Activated CD4-positive, alpha-beta T cell treated with anti-CD3 and anti-CD28 coated beads, Interleukin-2, amount 10 ng/mL, durations not matched to agents 7 days and 5 days (primary cell): ENCODE measurements around the gene GABRB2. TPM values are rescaled to one million over a fixed set of nuclear protein-coding genes. Genes with fewer than 3 reads are reported as not detected.

Experiments used
- CTCF ChIA-PET: fragments of 350-600 bp; sonication (Branson Sonifier 250); formaldehyde crosslinking; loops from one replicate; lab custom pipeline; 2021; ENCODE audit warnings: antibody characterized with exemption; lab: Charles Lee
- POLR2A ChIA-PET: fragments of 350-600 bp; sonication (Branson Sonifier 250); formaldehyde crosslinking; loops from one replicate; lab custom pipeline; 2021; ENCODE audit warnings: antibody characterized with exemption; lab: Charles Lee
- DNase-seq: peaks from one replicate; pipeline ENCODE4 v3.0.0-alpha.2; 2020
- H3K27ac Mint-ChIP-seq: one replicate; pipeline ENCODE4 v1.8.0; 2021; ENCODE audit warnings: mild to moderate bottlenecking, moderate library complexity, mixed read lengths
- H3K27me3 Mint-ChIP-seq: one replicate; pipeline ENCODE4 v1.8.0; 2021; ENCODE audit warnings: mixed read lengths
- H3K36me3 Mint-ChIP-seq: one replicate; pipeline ENCODE4 v1.8.0; 2021; ENCODE audit warnings: low read depth, mixed read lengths
- H3K4me1 Mint-ChIP-seq: one replicate; pipeline ENCODE4 v1.8.0; 2021; ENCODE audit warnings: mixed read lengths
- H3K4me3 Mint-ChIP-seq: one replicate; pipeline ENCODE4 v1.8.0; 2021; ENCODE audit warnings: mild to moderate bottlenecking, moderate library complexity, mixed read lengths
- H3K9me3 Mint-ChIP-seq: one replicate; pipeline ENCODE4 v1.8.0; 2021; ENCODE audit warnings: mixed read lengths
- total RNA-seq, 2 experiments: library from RNA; stranded (reverse); gene quantifications; one replicate each; pipeline ENCODE4 v1.2.3, GENCODE V29; 2021

GABRB2 gene
- total RNA-seq, result not detected

DNA sequence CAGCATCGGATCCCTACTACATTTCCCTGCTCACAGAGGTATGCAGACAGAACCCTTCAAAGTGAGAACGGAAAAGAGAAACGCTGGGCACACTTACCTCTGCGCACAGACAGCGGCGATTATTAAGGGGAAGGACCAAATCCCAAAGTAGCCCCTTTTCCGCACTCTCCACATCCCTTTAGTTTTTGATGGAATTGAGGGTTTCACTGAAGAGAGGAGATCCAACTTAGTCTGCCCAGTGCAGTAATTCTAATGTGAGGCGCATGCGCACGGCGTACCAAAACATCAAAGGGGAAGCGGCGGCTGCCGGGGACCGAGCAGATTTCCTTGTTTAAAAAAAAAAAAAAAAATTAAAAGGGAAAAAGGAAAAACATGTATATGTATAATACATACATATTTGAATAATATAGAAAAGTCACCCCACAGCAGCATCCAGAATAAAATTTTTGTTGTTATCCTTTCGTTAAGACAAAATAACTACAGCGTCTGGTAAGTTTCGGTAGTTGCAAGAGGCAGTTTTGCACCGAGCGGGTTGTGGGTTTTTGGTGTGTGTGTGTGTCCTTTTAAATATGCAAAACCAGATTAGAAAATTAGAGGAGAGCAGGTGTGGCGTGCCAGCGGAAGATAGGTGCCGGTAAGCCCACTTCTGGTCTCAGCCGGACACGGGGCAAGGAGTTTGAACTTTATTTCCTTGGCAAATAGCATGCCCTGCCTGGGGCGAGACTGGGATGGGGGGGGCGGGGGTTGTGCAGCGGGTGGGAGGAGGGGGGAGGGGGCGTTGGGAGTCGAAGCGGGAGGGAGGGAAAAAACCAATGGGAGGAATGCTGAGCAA lies at the start of gene GABRB2:
Gene GABRB2 (minus strand): TSS at position 256 of the 832 bp plus-strand sequence. CDS start 82 bp downstream, at position 174.
- H3K27me3 Mint-ChIP-seq, result peaks cover 54% of the 10 kb centered on the region
- H3K27ac Mint-ChIP-seq, result no peak within 1 kb of the TSS
- CTCF ChIA-PET, result no interaction called here

DNA sequence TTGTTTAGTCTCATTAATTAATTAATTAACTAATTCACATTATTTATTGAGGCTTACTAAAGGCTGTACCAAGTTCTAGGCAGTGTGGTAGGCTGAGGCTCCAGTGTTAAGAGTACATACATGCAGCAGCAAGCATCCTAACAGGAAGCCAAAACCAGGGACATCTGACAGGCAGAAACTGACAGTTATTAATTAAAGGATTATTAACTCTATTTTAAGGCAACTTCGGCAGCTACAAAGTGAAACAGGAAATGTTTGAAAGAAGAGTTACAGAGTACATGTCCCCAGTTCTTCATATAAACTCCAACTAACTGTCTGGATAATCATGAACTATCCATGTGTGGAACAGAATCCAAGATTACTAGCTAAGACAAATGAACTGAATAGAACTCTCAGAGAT lies 39.3 kb upstream of the GABRB2 start:
- Mint-ChIP-seq H3K36me3 (no peaks in the 10 kb centered on the region), H3K4me1 (no peaks in the 10 kb centered on the region), H3K27ac (no peak overlapping the region), H3K27me3 (no peaks in the 10 kb centered on the region), H3K9me3 (peaks cover 2% of the 10 kb centered on the region), H3K4me3 (no peak overlapping the region)
- CTCF ChIA-PET, result no interaction called here
- DNase-seq, result no peak
- POLR2A ChIA-PET, result no interaction called here

More for the DNA sequence above, at the start of gene GABRB2:
- POLR2A ChIA-PET, result no interaction called here
- H3K4me1 Mint-ChIP-seq, result peaks cover 11% of the 10 kb centered on the region
- H3K36me3 Mint-ChIP-seq, result no peaks in the 10 kb centered on the region
- H3K9me3 Mint-ChIP-seq, result no peaks in the 10 kb centered on the region
- peak within 1 kb of the TSS; percentile 70 for H3K4me3 Mint-ChIP-seq
- DNase-seq, result peak; percentile 30

DNA sequence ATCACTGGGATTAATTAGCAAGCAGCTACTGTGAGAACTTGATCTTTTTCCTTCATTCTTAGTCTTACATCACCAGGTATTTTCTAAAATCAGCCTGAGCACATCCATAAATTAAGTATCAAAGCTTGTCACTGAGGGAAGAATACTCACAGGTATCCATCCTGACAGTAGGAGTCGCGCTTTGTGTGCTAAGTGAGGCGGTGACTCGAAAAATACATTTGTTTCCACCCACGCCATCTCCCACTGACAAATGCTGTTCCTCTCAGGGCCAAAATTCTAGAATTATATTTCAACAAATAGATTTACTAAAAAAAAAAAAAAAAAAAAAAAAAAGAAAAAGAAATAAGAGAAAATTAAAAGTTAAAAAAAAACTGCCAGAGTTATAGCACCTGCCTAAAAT lies 34.1 kb upstream of the GABRB2 start:
- no peak for DNase-seq
- Mint-ChIP-seq H3K9me3 (no peaks in the 10 kb centered on the region), H3K4me1 (no peaks in the 10 kb centered on the region), H3K27ac (no peak overlapping the region), H3K27me3 (no peaks in the 10 kb centered on the region), H3K36me3 (no peaks in the 10 kb centered on the region), H3K4me3 (no peak overlapping the region)
- ChIA-PET POLR2A (no interaction called here), CTCF (no interaction called here)

DNA sequence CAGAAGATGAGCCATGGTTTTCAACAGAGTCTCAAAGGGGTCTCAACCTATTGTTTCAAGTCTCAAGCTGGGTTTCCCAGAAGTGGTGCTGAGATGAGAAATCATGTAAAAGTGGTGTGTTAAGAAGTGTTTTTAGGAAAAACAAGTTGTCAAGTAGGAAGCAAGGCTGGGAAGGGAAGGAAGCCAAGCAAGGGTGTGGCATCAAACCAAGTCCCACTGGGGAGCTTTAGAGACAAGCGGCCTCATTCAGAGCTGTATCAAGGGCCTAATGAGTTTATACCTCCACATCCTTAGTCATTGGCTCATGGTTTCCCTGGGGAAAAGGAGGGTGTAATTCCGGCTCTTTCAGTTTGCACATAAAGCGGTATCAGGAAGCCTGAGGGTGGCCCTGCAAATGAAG lies 26.4 kb upstream of the GABRB2 start:
- Mint-ChIP-seq H3K36me3 (no peaks in the 10 kb centered on the region), H3K27me3 (no peaks in the 10 kb centered on the region)

DNA sequence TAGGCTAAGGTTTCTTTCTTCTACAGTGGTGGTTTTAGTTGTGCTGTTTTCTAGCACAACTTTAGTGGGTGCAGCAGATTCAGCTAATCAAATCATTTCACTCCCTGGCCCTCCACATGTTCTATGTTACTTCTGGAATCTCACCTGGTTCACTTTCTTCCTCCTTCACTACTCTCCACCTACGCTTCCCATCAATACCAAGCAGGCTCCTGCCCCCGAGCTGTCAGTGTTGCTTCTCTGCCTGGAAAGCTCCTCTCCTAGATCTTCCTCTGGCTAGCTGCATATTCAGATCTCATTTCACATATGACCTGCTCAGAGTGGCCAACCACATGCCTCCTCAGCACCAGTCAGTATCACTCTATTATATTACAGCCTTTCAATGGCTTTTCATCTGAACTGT lies 19.6 kb upstream of the GABRB2 start:
- Mint-ChIP-seq H3K4me1 (no peaks in the 10 kb centered on the region), H3K4me3 (no peak overlapping the region), H3K9me3 (no peaks in the 10 kb centered on the region), H3K27ac (no peak overlapping the region), H3K36me3 (no peaks in the 10 kb centered on the region), H3K27me3 (no peaks in the 10 kb centered on the region)
- no peak for DNase-seq
- CTCF ChIA-PET, result no interaction called here
- POLR2A ChIA-PET, result no interaction called here

More for the DNA sequence above, 26.4 kb upstream of the GABRB2 start:
- H3K4me3 Mint-ChIP-seq, result no peak overlapping the region
- no peak overlapping the region for H3K27ac Mint-ChIP-seq
- CTCF ChIA-PET, result no interaction called here
- H3K4me1 Mint-ChIP-seq, result no peaks in the 10 kb centered on the region
- no peaks in the 10 kb centered on the region for H3K9me3 Mint-ChIP-seq
- POLR2A ChIA-PET, result no interaction called here
- DNase-seq, result no peak

DNA sequence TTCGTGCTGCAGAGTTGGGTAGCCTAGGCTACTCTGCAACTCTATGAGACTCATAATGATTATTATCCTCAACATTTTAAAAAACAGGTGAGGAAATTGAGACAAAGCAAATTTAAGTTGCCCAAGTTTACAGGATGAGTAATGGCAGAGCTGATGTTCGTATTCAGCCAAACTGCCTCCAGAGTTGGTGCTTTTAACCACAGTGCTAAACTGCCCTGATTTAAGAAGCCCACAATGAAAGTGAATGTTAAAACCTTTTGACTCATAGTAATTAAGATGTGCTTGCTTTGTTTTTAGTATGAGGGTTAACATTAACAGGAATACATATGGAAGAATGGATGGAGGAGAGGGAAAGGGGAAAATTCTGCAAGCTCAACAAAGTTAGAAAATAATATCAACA lies 15.9 kb upstream of the GABRB2 start:
- Mint-ChIP-seq H3K27ac (no peak overlapping the region), H3K4me1 (no peaks in the 10 kb centered on the region), H3K36me3 (no peaks in the 10 kb centered on the region), H3K27me3 (no peaks in the 10 kb centered on the region), H3K9me3 (no peaks in the 10 kb centered on the region), H3K4me3 (no peak overlapping the region)
- ChIA-PET CTCF (no interaction called here), POLR2A (no interaction called here)
- no peak for DNase-seq

DNA sequence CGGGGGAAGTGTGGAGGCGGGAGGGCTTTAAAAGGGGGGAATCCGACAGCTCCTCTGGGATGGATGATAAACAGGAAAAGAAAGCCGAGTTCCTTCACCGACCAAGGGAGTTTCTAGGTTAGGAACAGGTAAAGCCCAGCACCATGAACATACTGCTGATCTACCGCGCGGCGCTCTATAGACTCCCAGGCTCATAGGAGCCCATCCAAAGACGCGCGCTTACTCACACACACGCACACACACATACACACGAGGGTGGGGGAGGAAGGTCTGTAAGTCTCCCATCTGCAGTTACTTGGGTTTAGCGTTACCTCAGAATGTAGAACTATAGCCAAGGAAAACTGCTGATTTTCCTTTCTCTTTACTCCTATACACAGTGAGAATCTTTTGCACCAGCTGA lies 2.6 kb upstream of the GABRB2 start:
- Mint-ChIP-seq H3K27ac (no peak overlapping the region), H3K36me3 (no peaks in the 10 kb centered on the region), H3K4me1 (peaks cover 11% of the 10 kb centered on the region), H3K27me3 (peaks cover 51% of the 10 kb centered on the region), H3K4me3 (no peak overlapping the region), H3K9me3 (peaks cover 2% of the 10 kb centered on the region)
- ChIA-PET POLR2A (no interaction called here), CTCF (interaction anchor here (1.3 kb wide), 1 partner anchor 13 kb away, joined by 3 read pairs; no protein-coding TSS in a partner anchor)
- DNase-seq, result no peak

DNA sequence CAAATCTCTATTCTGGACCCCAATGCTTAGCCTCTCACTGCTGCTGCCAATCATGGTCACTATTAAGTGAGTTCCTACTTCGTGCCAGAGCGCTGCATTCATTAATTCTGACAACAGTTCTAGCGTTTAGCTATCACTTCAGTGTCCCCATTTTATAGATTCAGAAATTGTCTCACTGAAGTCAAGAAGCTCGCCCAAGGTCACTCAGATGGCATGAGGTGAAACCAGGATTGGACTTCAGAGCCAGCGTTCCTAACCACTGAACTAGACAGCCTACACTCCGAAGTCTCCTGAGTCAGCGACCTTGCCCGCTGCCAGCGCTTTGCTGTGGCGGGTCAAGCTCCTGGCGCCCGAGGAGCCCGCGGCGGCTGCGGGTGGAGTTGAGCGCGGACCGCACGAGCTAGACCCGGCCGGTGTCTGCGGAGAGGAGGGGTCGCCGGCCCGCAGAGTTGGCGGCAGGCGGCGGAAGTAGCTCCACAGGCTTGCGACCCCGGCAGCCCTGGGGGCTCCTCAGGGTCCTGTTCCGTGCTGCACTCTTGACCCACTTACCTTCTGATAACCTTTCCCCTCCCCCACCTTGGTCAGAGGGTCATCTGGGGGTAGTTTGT lies 2.1 kb upstream of the GABRB2 start:
- Mint-ChIP-seq H3K27ac (no peak overlapping the region), H3K27me3 (peaks cover 52% of the 10 kb centered on the region), H3K9me3 (peaks cover 2% of the 10 kb centered on the region), H3K4me3 (no peak overlapping the region), H3K4me1 (peaks cover 11% of the 10 kb centered on the region), H3K36me3 (no peaks in the 10 kb centered on the region)
- DNase-seq, result no peak
- ChIA-PET CTCF (interaction anchor here (1.3 kb wide), 1 partner anchor 13 kb away, joined by 3 read pairs; no protein-coding TSS in a partner anchor), POLR2A (no interaction called here)

DNA sequence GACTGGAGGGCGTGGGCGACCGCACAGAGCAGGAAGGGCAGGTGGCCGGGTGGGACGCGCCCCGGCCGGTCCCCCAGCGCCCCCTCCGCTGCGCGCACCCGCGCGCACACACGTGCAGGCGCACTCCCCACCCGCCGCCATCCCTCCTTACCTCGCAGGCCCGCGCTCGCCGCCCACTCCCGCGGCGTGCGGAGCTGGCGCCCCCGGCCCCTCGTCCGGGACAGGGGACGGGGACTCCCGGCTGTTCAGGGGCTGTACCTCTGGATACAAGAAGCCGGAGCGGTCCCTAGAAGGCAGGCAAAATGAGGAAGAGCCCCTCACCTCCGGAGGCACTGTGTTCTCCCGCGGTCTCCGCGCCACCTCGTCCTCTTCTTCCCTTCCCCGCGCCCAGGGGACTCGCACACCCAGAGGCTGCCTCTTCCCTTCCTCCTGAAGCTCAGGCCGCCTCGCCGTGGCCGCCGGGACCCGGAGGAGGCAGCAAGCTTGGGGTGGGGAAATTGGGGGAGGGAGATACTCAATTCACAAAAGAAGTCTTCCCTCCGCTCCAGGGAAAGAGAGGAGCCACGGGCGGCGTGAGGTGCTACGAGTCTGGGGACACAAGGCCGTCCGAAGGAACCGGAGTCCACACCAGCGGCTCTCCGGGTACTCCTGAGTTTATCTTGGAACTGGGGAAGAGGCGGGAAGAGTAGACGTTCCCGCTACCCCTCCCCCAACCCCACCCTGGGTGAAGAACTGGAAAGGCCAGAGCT lies 1.4 kb upstream of the GABRB2 start:
- ChIA-PET POLR2A (no interaction called here), CTCF (no interaction called here)
- peaks cover 11% of the 10 kb centered on the region for H3K4me1 Mint-ChIP-seq
- H3K9me3 Mint-ChIP-seq, result peaks cover 2% of the 10 kb centered on the region
- no peak overlapping the region for H3K27ac Mint-ChIP-seq
- no peaks in the 10 kb centered on the region for H3K36me3 Mint-ChIP-seq
- DNase-seq, result no peak
- peaks cover 54% of the 10 kb centered on the region for H3K27me3 Mint-ChIP-seq
- H3K4me3 Mint-ChIP-seq, result no peak overlapping the region

DNA sequence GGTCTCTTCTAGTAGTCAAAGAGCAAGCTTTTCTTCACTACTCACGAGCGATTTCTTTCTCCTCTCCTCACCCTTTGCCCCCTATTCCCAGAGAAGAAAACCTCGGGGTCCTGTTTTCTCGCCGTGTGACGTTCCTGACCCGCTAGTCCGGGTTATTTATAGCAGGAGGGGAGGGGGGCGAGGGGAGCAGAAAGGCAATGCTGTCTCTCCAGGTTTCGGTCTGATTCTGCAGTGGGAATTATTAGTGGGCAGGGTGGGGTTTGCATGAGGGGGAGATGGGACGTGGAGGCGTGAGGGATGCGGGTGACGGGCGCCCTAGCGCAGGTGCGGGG lies 847 bp upstream of the GABRB2 start:
- Mint-ChIP-seq H3K27me3 (peaks cover 54% of the 10 kb centered on the region), H3K36me3 (no peaks in the 10 kb centered on the region), H3K4me1 (peaks cover 11% of the 10 kb centered on the region), H3K27ac (no peak overlapping the region), H3K4me3 (no peak overlapping the region), H3K9me3 (no peaks in the 10 kb centered on the region)
- POLR2A ChIA-PET, result no interaction called here
- CTCF ChIA-PET, result no interaction called here
- no peak for DNase-seq

DNA sequence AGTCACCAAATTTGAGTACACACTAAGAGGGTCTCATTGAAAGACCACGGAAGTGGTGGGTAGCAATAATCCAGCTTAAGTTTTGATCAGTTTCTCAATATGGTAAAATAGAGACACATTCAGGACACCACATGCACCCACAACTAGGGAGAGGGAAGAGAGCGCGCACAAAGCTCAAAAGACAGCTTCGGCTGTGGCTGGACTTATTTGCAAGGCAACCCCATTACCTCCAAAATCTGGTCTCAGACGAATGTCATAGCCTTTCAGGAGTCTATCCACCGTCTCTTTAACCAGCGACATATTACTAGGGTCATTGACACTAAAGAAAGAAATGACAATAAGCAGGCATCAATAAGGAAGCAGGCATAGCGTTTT lies 443 bp downstream of the GABRB2 start:
- Mint-ChIP-seq H3K4me1 (peaks cover 11% of the 10 kb centered on the region), H3K4me3 (peak overlapping the region; percentile 70), H3K36me3 (no peaks in the 10 kb centered on the region), H3K27ac (no peak overlapping the region), H3K9me3 (no peaks in the 10 kb centered on the region), H3K27me3 (peaks cover 54% of the 10 kb centered on the region)
- no peak for DNase-seq
- POLR2A ChIA-PET, result no interaction called here
- CTCF ChIA-PET, result no interaction called here

DNA sequence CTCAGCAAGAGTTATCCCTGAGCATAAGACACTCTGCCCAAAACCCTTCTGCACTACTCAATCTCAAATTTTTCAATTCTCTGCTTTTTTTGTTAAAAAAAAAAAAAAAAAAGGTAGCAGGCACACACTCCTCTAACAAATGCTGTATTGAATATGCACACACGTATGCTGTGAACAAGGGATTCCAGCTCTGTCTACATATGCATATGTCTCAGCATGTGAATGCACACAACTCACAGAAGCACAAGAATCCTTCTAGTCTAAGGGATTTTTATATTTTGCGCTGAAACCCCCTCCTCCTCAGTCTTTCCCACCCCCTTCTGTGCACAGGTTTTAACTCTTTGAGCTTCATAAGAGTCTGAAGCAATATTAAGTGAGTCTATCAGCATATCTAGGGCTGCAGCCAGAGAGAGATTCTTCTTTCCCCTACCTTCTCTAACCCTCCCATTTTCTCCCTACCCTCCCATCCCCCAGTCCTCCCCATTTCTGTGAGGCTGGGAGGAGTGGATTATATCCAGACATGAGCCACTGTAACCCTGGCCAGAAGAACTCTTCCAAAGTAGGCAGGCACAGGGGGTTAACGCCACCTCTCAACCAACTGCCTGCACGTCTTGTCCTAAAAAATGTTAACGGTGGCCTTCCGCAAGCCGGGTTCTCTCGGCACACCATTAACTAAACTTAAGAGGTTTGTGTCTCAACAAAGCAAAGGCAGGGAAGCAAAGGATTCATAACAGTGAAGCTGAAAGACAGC lies 1.0 kb downstream of the GABRB2 start:
- H3K27me3 Mint-ChIP-seq, result peaks cover 54% of the 10 kb centered on the region
- H3K9me3 Mint-ChIP-seq, result no peaks in the 10 kb centered on the region
- ChIA-PET CTCF (interaction anchor here (0.6 kb wide), 1 partner anchor 1862 kb away, joined by 3 read pairs; no protein-coding TSS in a partner anchor), POLR2A (no interaction called here)
- H3K27ac Mint-ChIP-seq, result no peak overlapping the region
- no peaks in the 10 kb centered on the region for H3K36me3 Mint-ChIP-seq
- no peak overlapping the region for H3K4me3 Mint-ChIP-seq
- peaks cover 11% of the 10 kb centered on the region for H3K4me1 Mint-ChIP-seq
- no peak for DNase-seq
